GM10266 (cell line): ENCODE results near the gene CDK14.

Experiments used
- DNase-seq: peaks from one replicate; pipeline ENCODE4 v3.0.0; 2012; ENCODE audit errors: extremely low spot score
- TF ChIP-seq, protein P1 (sequence below): IDR thresholded peaks from 2 replicates; pipeline ENCODE4 v1.5.1; 2012; ENCODE audit warnings: mild to moderate bottlenecking, low read depth; ENCODE audit not compliant: control insufficient read depth, insufficient read depth; ENCODE audit errors: missing control alignments

CDK14 gene

DNA sequence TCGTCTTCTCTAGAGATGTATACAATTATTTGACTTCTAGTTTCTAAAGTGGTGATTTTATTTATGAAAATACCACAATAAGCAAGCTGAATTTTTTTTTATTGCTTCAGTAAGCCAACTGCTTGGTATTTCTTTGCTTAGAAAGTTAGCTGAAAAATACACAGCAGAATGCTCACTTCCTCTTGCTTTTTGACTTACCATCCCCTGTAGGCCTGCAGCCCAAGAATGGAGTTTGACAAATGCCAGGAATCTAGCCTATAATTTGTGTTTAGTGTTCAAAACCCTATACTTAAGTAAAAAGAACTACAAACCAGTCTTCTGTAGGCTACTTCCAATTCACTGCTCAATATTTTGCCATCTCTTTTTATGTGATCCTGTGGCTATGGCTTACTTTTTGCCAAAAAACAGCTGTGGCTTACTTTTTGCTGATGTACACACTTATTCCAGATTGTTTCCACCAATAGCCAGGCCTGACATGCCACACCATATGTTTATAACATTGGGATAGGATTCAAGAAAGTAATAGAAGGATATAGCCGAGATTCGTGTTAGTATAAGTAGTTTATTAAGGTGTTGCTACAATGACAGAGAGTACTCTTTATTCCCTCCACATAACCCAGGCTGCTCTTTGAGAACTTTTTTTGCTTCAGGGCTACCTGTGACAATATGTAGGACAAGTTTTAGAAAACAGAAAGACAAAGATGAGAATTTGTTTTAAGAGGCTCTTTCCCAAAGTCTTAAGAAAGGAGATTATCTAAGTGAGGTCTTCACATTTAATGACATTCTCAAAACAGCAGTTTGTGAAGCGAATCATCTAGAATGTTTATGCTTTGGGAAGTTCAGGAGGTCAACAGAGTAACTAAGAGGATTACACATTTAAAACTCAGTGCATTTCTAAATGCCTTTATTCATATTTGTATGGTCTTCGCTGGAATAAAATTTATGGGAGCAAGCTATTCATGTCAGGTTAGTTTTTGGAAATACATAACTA, 404.2 kb downstream of the CDK14 start:
- no peak for DNase-seq
- TF ChIP-seq, protein P1, sequence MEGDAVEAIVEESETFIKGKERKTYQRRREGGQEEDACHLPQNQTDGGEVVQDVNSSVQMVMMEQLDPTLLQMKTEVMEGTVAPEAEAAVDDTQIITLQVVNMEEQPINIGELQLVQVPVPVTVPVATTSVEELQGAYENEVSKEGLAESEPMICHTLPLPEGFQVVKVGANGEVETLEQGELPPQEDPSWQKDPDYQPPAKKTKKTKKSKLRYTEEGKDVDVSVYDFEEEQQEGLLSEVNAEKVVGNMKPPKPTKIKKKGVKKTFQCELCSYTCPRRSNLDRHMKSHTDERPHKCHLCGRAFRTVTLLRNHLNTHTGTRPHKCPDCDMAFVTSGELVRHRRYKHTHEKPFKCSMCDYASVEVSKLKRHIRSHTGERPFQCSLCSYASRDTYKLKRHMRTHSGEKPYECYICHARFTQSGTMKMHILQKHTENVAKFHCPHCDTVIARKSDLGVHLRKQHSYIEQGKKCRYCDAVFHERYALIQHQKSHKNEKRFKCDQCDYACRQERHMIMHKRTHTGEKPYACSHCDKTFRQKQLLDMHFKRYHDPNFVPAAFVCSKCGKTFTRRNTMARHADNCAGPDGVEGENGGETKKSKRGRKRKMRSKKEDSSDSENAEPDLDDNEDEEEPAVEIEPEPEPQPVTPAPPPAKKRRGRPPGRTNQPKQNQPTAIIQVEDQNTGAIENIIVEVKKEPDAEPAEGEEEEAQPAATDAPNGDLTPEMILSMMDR: no peak

DNA sequence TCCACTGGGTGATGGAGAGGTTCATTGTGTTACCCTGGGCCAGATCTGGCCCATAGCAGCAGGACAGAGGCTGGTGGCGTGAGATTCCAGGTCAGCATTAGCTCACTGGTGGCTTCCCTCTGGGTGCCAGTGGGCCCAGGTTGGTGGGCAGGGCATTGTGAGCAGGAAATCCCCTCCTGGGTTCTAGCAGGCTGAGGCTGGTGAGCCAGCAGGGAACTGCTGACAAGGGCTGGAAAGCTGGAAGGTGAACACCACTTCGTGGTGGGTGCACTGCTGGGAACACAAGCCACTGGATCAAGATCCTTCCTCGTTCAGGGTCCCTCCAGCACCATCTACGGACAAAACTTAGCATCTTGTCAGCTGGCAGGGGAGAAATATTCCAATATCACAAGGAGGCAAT, 408.9 kb downstream of the CDK14 start:
- DNase-seq: no peak
- TF ChIP-seq, protein P1: no peak

DNA sequence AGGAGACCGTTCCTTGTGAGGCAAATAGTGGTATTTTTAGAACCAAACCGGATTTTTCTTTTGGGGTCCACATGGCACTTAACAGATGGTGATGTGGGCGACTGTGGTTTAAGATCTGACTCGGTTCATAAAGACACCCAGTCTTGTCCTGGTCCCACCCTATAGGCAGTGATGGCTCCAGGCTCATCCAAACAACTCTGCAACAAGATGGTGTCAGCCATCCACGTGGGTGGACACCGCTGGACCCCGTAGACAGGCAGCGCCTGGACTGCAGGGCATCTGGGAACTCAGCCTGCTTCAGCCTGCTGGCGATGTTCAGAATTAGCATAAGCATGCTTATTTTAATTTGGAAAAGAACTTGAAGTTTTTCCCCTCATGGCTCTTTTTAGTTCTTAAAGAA, 409.7 kb downstream of the CDK14 start:
- TF ChIP-seq, protein P1: no peak
- no peak for DNase-seq

DNA sequence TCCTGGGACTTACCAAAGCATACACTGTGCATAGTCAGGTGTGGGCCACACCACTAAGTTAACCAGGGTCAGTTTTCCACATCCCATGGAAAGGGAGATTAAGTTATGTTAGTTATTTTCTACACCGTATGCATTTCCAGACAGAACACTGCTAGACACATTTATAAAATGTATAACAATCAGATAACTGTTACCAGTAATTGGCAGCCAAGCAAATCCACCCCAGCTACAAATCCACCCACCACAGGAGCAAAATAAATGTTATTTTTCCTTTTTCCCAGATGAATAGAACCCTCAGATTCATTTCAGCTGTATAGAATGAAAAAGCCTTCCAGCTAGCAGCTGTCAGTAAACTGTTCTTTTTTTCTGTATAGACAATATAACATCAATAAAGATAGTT, 411.2 kb downstream of the CDK14 start:
- no peak for DNase-seq
- TF ChIP-seq, protein P1: no peak

DNA sequence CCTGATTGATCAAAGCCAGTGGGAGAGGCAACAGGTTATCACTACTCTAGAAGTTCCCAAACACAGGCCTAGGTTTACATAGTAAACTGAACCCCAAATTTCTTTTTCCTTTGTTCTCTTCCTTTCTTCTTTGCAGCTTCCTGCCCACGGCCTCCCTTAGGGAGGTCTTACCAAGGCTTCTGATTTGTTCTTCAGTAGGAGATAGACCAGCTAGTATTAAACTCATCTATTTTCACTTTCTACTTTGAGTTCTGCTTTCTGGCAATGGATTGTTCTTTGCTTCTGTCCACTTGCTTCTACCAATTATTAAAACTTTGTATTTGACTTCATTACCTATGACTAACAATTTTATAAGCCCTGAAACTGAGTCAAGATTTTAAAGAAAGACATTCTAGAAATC, 417.0 kb downstream of the CDK14 start:
- TF ChIP-seq, protein P1: no peak
- DNase-seq: no peak

DNA sequence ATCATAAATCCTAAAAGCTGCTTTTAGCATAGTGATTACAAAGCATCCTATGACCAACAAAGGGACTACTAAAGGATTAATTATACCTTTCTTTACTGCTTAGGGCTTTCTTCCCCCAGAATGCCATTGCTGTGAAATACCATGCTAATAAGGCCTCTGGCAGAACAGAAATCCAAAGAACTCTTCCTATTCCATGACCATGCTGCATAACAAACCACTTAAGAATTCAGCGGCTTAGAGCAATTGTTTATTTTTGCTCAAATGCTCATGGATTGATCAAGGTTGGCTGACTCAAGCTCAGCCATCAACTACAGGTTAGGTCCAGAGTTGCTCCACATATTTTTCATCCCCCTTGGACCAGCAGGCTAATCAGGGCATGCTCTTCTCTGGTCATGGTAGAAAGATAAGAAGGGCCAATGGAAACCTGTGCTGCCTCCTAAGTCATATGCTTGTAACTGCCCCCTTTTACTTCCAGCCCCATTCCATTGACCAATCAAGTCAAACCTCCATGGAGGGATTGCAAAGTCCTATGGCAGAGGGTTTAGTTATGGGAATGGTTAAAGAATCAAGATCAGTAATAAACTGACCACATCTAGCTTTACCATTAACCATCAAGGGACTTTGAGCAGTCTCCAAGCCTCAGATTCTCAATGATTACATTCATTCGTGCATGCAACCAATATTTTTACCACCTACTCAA, 423.7 kb downstream of the CDK14 start:
- TF ChIP-seq, protein P1: no peak
- DNase-seq: no peak
